KG1 (cell line): ENCODE data around the gene AREL1.
"Not testable (repeated sequence)": the region's sequence is repeated elsewhere in the genome, so short reads cannot be mapped to it uniquely, and the experiment has no call there.

Source experiments
- DNase-seq: peaks from one replicate; lab custom pipeline; 2025; lab: John Stamatoyannopoulos, UW

AREL1 gene

GRCh38 chr14:74712499-74713394 is at the start of gene AREL1, which contains the start of gene FCF1:
TSS of gene AREL1 (minus strand) at chr14:74713080. CDS start at chr14:74685615, 27,465 bp downstream.
TSS of gene FCF1 (plus strand) at chr14:74713144. CDS start at chr14:74713198, 54 bp downstream.
- DNase-seq = no peak

GRCh38 chr14:74758505-74758904 is 45.6 kb upstream of the AREL1 start:
- not testable (repeated sequence) for DNase-seq

GRCh38 chr14:74756326-74756725 is 43.4 kb upstream of the AREL1 start:
- no peak for DNase-seq

- no peak for DNase-seq
Measured at GRCh38 chr14:74754899-74755298, 42.0 kb upstream of the AREL1 start.

GRCh38 chr14:74754157-74754556 is 41.3 kb upstream of the AREL1 start:
- DNase-seq = no peak

GRCh38 chr14:74747237-74747636 is 34.4 kb upstream of the AREL1 start:
- DNase-seq = no peak

GRCh38 chr14:74739293-74740030 is 26.6 kb upstream of the AREL1 start:
- no peak for DNase-seq

- no peak for DNase-seq
Measured at GRCh38 chr14:74737753-74738325, 25.0 kb upstream of the AREL1 start.

- DNase-seq = no peak
Measured at GRCh38 chr14:74735125-74735524, 22.2 kb upstream of the AREL1 start.

- DNase-seq = no peak
Measured at GRCh38 chr14:74733221-74733620, 20.3 kb upstream of the AREL1 start.

- no peak for DNase-seq
Measured at GRCh38 chr14:74732387-74732786, 19.5 kb upstream of the AREL1 start.

- no peak for DNase-seq
Measured at GRCh38 chr14:74723134-74723533, 10.3 kb upstream of the AREL1 start.

- no peak for DNase-seq
Measured at GRCh38 chr14:74720526-74720925, 7.6 kb upstream of the AREL1 start.

GRCh38 chr14:74713395-74713735 is 485 bp upstream of the AREL1 start:
- no peak for DNase-seq

- DNase-seq = no peak
Measured at GRCh38 chr14:74711651-74712050, 1.2 kb downstream of the AREL1 start.

GRCh38 chr14:74710480-74710879 is 2.4 kb downstream of the AREL1 start:
- no peak for DNase-seq

- no peak for DNase-seq
Measured at GRCh38 chr14:74705613-74706500, 7.0 kb downstream of the AREL1 start.

- DNase-seq = no peak
Measured at GRCh38 chr14:74704656-74705055, 8.2 kb downstream of the AREL1 start.

GRCh38 chr14:74703043-74703442 is 9.8 kb downstream of the AREL1 start:
- no peak for DNase-seq

- DNase-seq = no peak
Measured at GRCh38 chr14:74702293-74702692, 10.6 kb downstream of the AREL1 start.

GRCh38 chr14:74698465-74698864 is 14.4 kb downstream of the AREL1 start:
- DNase-seq = no peak

- no peak for DNase-seq
Measured at GRCh38 chr14:74697976-74698375, 14.9 kb downstream of the AREL1 start.
